D721Med (cell line): ENCODE data around the gene SPIRE1.

Experiments
- DNase-seq: peaks from one replicate; pipeline ENCODE4 v3.0.0; 2011; ENCODE audit warnings: low spot score; ENCODE audit not compliant: insufficient read length
- FAIRE-seq: peaks from 2 replicates; lab custom pipeline; 2011; peaks lifted over from hg19 to GRCh38; lab: Jason Lieb, UNC
- TF ChIP-seq, protein P1 (sequence below): IDR thresholded peaks from 2 replicates; pipeline ENCODE4 v1.5.1; 2012; ENCODE audit warnings: mild to moderate bottlenecking, control low read depth; ENCODE audit not compliant: insufficient read depth; ENCODE audit errors: missing control alignments

Gene SPIRE1

DNA sequence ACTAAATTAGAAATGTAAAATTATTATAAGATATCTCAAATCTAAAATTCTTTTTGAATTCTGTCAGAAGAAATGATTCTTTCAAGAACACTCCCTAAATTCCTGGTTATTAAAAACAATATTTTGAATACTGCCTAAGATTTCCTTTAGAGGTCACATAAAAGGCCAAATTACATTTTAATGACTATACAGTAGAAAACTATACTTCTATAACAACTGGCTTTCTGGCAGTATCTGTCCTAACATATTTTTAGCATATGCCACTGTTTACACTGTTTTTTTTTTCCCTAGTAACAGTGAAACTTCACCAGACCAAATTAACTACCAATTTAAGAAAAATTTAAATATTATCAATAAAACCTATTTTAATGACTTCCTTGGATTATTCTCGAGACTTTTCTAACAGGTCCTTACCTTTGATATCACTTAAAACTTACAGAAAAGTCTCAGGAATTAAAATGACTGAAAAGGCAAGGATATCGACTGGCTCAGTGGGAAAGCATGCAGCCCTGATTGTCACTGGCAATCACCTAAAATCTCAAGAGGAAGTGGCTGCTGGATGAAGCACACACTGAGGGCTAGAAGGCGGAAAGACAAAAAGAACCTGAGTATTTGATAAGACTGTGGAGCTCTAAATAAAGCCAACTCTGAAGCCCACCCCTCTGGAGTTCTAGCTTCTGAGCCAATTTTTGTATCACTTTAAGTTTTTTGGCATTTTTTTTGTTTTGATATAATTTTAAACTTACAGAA, 59.6 kb downstream of the SPIRE1 start:
- DNase-seq (no peak), FAIRE-seq (no peak)
- TF ChIP-seq, protein P1, sequence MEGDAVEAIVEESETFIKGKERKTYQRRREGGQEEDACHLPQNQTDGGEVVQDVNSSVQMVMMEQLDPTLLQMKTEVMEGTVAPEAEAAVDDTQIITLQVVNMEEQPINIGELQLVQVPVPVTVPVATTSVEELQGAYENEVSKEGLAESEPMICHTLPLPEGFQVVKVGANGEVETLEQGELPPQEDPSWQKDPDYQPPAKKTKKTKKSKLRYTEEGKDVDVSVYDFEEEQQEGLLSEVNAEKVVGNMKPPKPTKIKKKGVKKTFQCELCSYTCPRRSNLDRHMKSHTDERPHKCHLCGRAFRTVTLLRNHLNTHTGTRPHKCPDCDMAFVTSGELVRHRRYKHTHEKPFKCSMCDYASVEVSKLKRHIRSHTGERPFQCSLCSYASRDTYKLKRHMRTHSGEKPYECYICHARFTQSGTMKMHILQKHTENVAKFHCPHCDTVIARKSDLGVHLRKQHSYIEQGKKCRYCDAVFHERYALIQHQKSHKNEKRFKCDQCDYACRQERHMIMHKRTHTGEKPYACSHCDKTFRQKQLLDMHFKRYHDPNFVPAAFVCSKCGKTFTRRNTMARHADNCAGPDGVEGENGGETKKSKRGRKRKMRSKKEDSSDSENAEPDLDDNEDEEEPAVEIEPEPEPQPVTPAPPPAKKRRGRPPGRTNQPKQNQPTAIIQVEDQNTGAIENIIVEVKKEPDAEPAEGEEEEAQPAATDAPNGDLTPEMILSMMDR = no peak

DNA sequence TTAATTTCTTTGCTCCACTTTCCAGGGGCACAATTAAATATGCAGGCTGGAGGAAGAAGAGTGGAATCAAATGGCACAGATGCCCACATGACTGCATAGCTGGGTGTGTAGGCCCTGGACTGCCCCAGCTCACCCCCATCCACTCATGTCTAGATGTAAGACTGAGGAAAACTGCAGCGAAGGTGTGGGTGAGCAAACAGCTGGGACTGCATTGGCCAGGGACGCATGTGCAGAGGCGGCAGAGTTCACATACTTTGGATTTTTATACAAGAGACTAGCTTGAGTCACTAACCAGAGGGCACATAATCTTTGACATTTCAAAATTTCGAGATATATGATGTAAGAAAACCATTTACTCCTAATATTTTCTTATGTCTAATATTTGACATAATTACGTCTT, 60.1 kb downstream of the SPIRE1 start:
- DNase-seq (no peak), FAIRE-seq (no peak)
- TF ChIP-seq, protein P1 = no peak

DNA sequence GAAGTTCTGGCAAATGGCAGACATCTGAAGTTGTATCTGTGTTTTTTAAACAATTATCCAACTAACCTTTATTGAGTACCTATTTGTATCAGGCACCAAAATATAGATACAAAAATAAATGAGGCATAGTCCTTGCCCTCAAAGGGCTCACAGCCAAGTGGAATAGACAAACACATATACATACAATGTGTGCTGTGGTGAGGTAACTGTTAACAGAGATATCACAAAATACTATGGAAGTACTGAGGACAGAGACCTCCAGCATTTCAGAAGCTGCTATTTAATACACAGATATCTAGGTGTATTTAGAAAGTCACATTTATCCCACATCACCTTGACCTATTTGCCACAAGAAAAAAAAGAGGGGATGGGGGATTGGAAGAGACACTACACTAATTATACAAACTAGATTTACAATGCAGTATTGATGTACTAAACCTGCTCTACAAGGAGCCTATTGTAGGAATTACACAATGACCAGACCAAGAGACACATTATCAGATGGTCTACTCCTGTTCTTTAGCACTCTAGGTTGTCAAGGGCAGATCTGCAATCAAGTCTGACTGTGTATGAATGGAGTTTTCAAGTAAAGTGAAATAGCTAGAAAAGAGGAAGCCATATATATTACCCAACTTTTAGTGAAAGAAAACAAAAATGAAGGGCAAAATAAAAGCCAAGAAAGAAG, 62.2 kb downstream of the SPIRE1 start:
- TF ChIP-seq, protein P1 = no peak
- DNase-seq = no peak
- no peak for FAIRE-seq

DNA sequence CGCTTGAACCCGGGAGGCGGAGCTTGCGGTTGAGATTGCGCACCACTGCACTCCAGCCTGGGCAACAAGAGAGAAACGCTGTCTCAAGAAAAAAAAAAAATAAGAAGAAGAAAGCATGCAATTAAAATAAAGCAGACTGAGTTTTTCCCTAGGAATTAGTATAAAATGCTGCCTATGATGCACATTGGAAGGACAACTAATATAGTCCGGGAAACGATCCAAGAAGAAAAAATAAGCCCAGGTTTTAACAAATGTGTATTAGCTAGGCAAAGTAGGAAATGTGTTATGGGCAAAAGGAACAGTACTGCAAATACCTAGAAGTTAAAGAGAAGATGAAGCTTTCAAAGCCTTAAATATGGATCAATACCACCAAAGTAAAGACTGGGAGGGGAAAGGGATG, 64.0 kb downstream of the SPIRE1 start:
- TF ChIP-seq, protein P1 = no peak
- FAIRE-seq (no peak), DNase-seq (no peak)

DNA sequence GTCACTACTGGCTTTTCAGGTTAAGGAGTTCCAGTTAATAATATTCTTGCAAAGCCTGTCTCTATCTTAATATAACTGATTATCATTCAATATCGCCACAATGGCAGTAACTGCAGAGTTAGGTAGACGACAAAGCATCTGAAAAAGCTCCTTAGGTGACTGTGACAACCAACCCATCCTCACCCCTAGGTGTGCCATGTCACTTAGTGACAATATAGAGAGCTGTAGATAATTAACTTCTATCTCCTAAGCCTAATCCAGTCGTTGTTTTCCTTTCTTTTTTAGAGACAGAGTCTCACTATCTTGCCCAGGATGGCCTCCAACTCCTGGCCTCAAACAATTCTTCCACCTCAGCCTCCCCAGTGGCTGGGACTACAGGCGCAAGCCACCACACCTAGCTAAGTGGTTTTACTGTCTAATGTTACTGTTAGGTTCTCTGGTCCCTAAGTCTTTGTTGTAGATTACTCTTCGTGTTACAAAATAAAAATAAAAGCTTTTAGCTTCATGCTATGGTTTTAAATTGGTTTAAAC, 65.2 kb downstream of the SPIRE1 start:
- DNase-seq = no peak
- TF ChIP-seq, protein P1 = no peak
- FAIRE-seq = no peak

DNA sequence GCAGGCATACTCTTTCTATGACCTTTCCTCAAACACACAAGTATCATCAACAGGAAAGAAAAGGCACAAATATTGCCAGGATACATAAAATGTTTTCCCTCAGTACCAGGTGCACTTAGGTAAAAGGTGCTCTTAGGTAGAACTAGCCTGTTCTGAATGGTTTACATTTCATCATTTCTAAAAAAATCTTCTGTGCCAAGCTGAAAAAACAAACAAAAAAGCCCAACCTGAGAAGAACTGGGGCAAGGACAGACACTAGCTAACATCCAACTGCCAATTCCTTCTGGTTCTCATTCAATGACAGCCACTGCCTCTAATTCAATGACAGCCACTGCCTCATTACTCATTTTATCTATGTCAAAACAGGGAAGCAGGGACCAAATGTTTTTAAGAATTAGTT, 68.5 kb downstream of the SPIRE1 start:
- TF ChIP-seq, protein P1 = no peak
- DNase-seq (no peak), FAIRE-seq (no peak)

DNA sequence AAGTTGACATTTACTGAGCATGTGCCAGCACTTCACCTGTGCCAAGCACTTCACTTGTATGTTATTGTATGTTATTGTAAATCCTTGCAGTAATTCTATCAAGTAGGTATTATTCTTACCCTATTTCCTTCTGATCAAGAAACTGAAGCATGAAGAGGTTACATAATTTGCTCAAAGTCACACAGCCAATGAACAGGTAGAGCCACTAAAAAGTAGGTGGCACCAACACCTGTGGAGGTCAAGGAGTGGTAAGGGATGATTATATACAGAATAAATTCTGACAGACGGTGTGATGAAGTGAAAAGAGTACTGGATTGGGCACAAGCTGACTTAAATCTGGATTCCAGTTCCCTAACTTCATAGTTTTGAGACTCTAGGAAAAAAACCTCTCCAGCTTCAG, 71.0 kb downstream of the SPIRE1 start:
- TF ChIP-seq, protein P1 = no peak
- FAIRE-seq (no peak), DNase-seq (no peak)
